ENCODE measurements around the gene TLK2.

DNA sequence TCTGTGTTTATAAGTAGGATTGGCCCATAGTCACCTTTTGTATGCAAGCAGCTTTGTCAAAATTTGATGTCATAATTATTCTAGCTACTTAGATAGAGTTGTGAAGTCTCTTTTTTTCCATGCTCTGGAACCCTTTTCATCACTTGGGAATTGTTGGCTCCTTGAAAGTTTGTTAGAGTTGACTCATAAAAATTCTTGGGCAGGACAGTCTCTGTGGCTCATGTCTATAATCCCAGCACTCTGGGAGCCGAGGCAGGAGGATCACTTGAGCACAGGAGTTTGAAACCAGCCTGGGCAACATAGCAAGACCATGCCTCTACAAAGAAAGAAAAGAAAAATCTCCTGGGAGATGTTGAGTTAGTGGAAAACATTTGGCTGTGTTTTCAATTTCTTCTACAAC is 103.1 kb downstream of the TLK2 start:
- TF ChIP-seq ZFP3 (CRISPR knock-in tag; IDR thresholded peaks at IDR 0.05) (no peak), BACH2 (CRISPR knock-in tag; IDR thresholded peaks at IDR 0.05; ENCODE audit: borderline replicate concordance) (no peak), ZC3H10 (CRISPR knock-in tag; IDR thresholded peaks at IDR 0.05) (no peak)
- TF ChIP-seq, protein P1, sequence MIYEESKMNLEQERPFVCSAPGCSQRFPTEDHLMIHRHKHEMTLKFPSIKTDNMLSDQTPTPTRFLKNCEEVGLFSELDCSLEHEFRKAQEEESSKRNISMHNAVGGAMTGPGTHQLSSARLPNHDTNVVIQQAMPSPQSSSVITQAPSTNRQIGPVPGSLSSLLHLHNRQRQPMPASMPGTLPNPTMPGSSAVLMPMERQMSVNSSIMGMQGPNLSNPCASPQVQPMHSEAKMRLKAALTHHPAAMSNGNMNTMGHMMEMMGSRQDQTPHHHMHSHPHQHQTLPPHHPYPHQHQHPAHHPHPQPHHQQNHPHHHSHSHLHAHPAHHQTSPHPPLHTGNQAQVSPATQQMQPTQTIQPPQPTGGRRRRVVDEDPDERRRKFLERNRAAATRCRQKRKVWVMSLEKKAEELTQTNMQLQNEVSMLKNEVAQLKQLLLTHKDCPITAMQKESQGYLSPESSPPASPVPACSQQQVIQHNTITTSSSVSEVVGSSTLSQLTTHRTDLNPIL (CRISPR knock-in tag; IDR thresholded peaks at IDR 0.05; ENCODE audit: low read depth): no peak
